H1 (cell line): ENCODE results near the gene SCARB1. TPM values are rescaled to one million over a fixed set of nuclear protein-coding genes. Genes with fewer than 3 reads are reported as not detected.

Experiments
- BACH1 ChIP-seq: IDR thresholded peaks from 2 replicates; pipeline ENCODE4 v1.6.1; 2012; ENCODE audit warnings: low read length, improper control_type of control experiment
- CEBPB ChIP-seq: IDR thresholded peaks from 2 replicates; pipeline ENCODE4 v1.6.1; 2012; ENCODE audit warnings: low read depth, low read length
- HDAC2 ChIP-seq, 2 experiments: fragments of 300-600 bp in 1 of 2; sonication (generic) in 1 of 2; IDR thresholded peaks; 2 replicates each; pipeline ENCODE4 v1.6.1; 2011 to 2012; ENCODE audit warnings: low read depth in 2 of 2, low read length in 2 of 2, mild to moderate bottlenecking in 2 of 2, moderate library complexity in 2 of 2, borderline replicate concordance in 1 of 2, inconsistent platforms in 1 of 2
- MAFK ChIP-seq: IDR thresholded peaks from 2 replicates; pipeline ENCODE4 v1.6.1; 2012; ENCODE audit warnings: low read depth, mild to moderate bottlenecking, improper control_type of control experiment, low read length
- NRF1 ChIP-seq: IDR thresholded peaks from 2 replicates; pipeline ENCODE4 v1.6.1; 2011; ENCODE audit warnings: mild to moderate bottlenecking, low read depth, low read length, improper control_type of control experiment
- YY1 ChIP-seq: IDR thresholded peaks from 2 replicates; pipeline ENCODE4 v1.6.1; 2011; ENCODE audit warnings: low read depth, mild to moderate bottlenecking, low read length
- polyA plus RNA-seq, 7 experiments: library from polyadenylated mRNA; depleted of rRNA in 3 of 7; stranded (reverse) in 5 of 7; unstranded in 2 of 7; fragments of >200 nt in 5 of 7; fragments of 200-250 nt in 2 of 7; gene quantifications; 1 replicate in 5 of 7; 2 replicates in 1 of 7; 4 replicates in 1 of 7; pipeline versions ENCODE4 v1.2.1 to v1.2.3, GENCODE V29; 2011 to 2013; ENCODE audit warnings: missing spikeins in 2 of 7, mixed read lengths in 2 of 7
- total RNA-seq: library from RNA; stranded (reverse); fragmentation: NEBNext Ultra II Directional; extraction: Animal tissue kit (Norgen Biotek cat#: 25700); gene quantifications from 2 replicates; pipeline ENCODE4 v1.2.1, GENCODE V29; 2021

The SCARB1 gene
- total and polyA plus RNA-seq, 2 of the 8 experiments (the other 6 are each of a cell fraction or from before 2014, with no cell fraction given), result 45.3 to 57.1 TPM

- TF ChIP-seq CEBPB (no peak), YY1 (no peak), NRF1 (no peak), HDAC2 (IDR thresholded peaks at IDR 0.05; ENCODE audit: borderline replicate concordance in 1 of 2, low read depth in 2 of 2, low read length in 2 of 2) (no peak), BACH1 (no peak), MAFK (no peak)
These were observed 78.6 kb downstream of the SCARB1 start (continued) for GRCh38 chr12:124784871-124785572.
